Stimulated activated naive CD4-positive, alpha-beta T cell treated with Interleukin-2 at 50 U/mL for 16 hours (primary cell): ENCODE data around the gene ARHGEF38.

Experiments used
- DNase-seq: peaks from one replicate; lab custom pipeline; 2025; lab: John Stamatoyannopoulos, UW

ARHGEF38 gene

GRCh38 chr4:105551965-105552746 lies at the start of gene ARHGEF38:
ARHGEF38 (plus strand) TSS chr4:105552620; CDS start chr4:105552766, 146 bp downstream.
- no peak for DNase-seq

GRCh38 chr4:105503484-105503883 lies 48.9 kb upstream of the ARHGEF38 start:
- DNase-seq = no peak

GRCh38 chr4:105504744-105505143 lies 47.7 kb upstream of the ARHGEF38 start:
- no peak for DNase-seq

GRCh38 chr4:105509291-105509690 lies 43.1 kb upstream of the ARHGEF38 start:
- DNase-seq = no peak

- DNase-seq = no peak
These were observed 42.7 kb upstream of the ARHGEF38 start for GRCh38 chr4:105509714-105510113.

- no peak for DNase-seq
These were observed 42.2 kb upstream of the ARHGEF38 start for GRCh38 chr4:105510245-105510644.

- DNase-seq = no peak
These were observed 31.3 kb upstream of the ARHGEF38 start for GRCh38 chr4:105520819-105521790.

- no peak for DNase-seq
These were observed 25.8 kb upstream of the ARHGEF38 start for GRCh38 chr4:105526656-105527055.

GRCh38 chr4:105527081-105527480 lies 25.3 kb upstream of the ARHGEF38 start:
- DNase-seq = no peak

- DNase-seq = no peak
These were observed 15.8 kb upstream of the ARHGEF38 start for GRCh38 chr4:105536601-105537000.

GRCh38 chr4:105541420-105541819 lies 11.0 kb upstream of the ARHGEF38 start:
- DNase-seq = no peak

- DNase-seq = no peak
These were observed 10.4 kb upstream of the ARHGEF38 start for GRCh38 chr4:105542039-105542438.

GRCh38 chr4:105543346-105543745 lies 9.1 kb upstream of the ARHGEF38 start:
- DNase-seq = no peak

GRCh38 chr4:105543881-105544280 lies 8.5 kb upstream of the ARHGEF38 start:
- no peak for DNase-seq

- no peak for DNase-seq
These were observed 7.7 kb upstream of the ARHGEF38 start for GRCh38 chr4:105544520-105545286.

- DNase-seq = no peak
These were observed 6.3 kb upstream of the ARHGEF38 start for GRCh38 chr4:105546086-105546485.

- no peak for DNase-seq
These were observed 4.7 kb upstream of the ARHGEF38 start for GRCh38 chr4:105547769-105548168.

GRCh38 chr4:105548483-105548882 lies 3.9 kb upstream of the ARHGEF38 start:
- no peak for DNase-seq

- no peak for DNase-seq
These were observed 1.8 kb upstream of the ARHGEF38 start for GRCh38 chr4:105550641-105551040.

GRCh38 chr4:105555409-105555808 lies 3.0 kb downstream of the ARHGEF38 start:
- no peak for DNase-seq

GRCh38 chr4:105556206-105556605 lies 3.8 kb downstream of the ARHGEF38 start:
- no peak for DNase-seq

GRCh38 chr4:105558277-105558676 lies 5.9 kb downstream of the ARHGEF38 start:
- no peak for DNase-seq
